SW 1271 (cell line): Measurements from ENCODE around the gene NNT.
"Not testable (repeated sequence)": the region's sequence is repeated elsewhere in the genome, so short reads cannot be mapped to it uniquely, and the experiment has no call there.

ENCODE experiments used
- DNase-seq, 2 experiments: peaks; one replicate each; lab custom pipeline; 2025; lab: John Stamatoyannopoulos, UW

Gene NNT

GRCh38 chr5:43712081-43712480 lies 109.1 kb downstream of the NNT start:
- DNase-seq = no peak

DNA sequence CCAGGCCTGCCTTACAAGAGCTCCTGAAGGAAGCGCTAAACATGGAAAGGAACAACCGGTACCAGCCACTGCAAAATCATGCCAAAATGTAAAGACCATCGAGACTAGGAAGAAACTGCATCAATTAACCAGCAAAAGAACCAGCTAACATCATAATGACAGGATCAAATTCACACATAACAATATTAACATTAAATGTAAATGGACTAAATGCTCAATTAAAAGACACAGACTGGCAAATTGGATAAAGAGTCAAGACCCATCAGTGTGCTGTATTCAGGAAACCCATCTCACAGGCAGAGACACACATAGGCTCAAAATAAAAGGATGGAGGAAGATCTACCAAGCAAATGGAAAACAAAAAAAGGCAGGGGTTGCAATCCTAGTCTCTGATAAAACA lies 116.8 kb downstream of the NNT start:
- DNase-seq = not testable (repeated sequence)

- no peak for DNase-seq
Observed at GRCh38 chr5:43728581-43728980, 125.6 kb downstream of the NNT start.

DNA sequence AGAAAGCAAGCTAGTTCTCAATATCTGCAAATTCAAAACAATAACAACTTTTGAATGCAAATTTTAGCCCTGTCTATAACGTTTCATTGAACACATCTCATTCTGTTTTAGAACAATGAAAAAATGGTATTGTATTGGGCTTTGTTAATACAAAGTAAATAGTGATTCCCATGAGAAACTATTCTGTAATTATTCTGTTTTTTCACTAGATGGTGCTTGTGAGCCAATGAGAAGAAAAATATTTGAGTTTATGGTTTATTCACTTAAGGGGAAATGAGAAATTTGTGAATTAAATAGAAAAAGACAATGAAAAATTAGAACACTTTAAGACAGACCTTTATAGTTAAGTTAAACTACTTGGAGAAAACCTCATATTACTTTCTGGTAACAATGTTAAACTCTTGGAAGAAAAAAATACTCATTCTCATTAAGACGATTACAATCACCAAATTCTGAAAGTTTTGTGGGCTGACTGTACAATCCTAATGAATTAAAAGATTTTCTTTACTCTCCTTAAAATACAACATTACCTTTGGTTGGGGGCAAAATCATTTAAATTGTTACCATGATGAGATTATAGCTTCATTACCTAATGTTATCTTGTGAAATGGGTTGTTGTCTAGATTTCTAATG lies 127.0 kb downstream of the NNT start:
- peak; percentile 2 to 58 for DNase-seq

- no peak for DNase-seq
Observed at GRCh38 chr5:43730832-43731342, 127.9 kb downstream of the NNT start.

DNA sequence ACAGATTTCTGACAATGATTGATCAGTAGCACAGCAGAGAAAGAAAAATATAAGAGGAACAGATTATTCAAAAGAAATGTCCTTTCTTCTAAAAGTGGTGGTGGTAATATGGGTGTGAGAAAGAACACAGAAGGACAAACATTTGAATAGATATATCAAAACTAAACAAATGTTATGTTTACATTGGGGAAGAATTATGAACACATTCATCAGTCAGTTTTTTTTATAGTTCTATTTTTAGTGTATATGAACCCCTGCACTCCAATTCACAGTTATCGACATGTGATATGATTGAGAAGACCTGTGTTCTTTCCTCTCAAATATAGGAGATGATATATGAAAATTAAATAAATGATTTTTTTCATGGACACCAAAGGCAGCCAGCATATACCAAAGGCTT lies 128.6 kb downstream of the NNT start:
- no peak for DNase-seq

GRCh38 chr5:43745923-43746548 lies 143.1 kb downstream of the NNT start:
- DNase-seq = not testable (repeated sequence)

DNA sequence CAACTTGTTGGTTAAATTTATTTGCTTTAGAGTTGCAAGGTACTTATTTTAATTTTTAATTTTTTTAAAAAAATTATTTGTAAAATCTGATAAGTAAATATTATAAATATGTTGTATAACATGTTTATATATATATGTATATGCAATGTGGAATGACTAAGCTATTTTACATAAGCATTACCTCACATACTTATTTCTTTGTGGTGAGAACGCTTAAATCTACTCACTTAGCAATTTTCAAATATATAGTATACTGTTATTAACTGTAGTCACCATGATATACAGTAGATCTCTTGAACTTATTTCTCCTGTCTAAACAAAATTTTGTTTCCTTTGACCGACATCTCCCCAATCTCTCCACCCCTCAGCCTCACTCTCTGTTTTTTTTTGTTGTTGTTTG lies 147.8 kb downstream of the NNT start:
- no peak for DNase-seq

GRCh38 chr5:43753069-43753468 lies 150.1 kb downstream of the NNT start:
- DNase-seq = no peak
